ENCODE data around the gene PFKFB2. TPM values are rescaled to one million over a fixed set of nuclear protein-coding genes. Genes with fewer than 3 reads are reported as not detected.

PFKFB2 gene
- polyA plus RNA-seq, 3 donors, result 2.1 to 6.9 (median 2.3) TPM

- Histone ChIP-seq H3K27ac (ENCODE audit: low read depth in 1 of 2, low read length in 2 of 2) (no peak overlapping the region), H4K20me1 (ENCODE audit: insufficient read depth, low read length) (no peaks in the 10 kb centered on the region), H3K4me2 (replicated peaks; ENCODE audit: extremely low read depth, low read length, poor library complexity, severe bottlenecking) (no peak overlapping the region), H3K9me3 (replicated peaks in 1 of 2; ENCODE audit: control insufficient read depth in 1 of 2, insufficient read depth in 1 of 2, low read length in 2 of 2) (no peaks in the 10 kb centered on the region), H3K27me3 (ENCODE audit: control insufficient read depth in 2 of 2, insufficient read depth in 2 of 2, low read length in 2 of 2) (no peaks in the 10 kb centered on the region), H3K4me1 (ENCODE audit: control insufficient read depth in 1 of 2, insufficient read depth in 2 of 2, low read length in 2 of 2) (no peaks in the 10 kb centered on the region), H3K9ac (ENCODE audit: insufficient read depth, low read length, poor library complexity, severe bottlenecking) (no peak overlapping the region), H2AFZ (ENCODE audit: insufficient read depth, low read depth, low read length, poor library complexity, severe bottlenecking) (no peak overlapping the region), H3K36me3 (replicated peaks in 1 of 2; ENCODE audit: control insufficient read depth in 1 of 2, insufficient read depth in 2 of 2, low read length in 2 of 2) (no peaks in the 10 kb centered on the region), H3K4me3 (replicated peaks in 1 of 3; ENCODE audit: low read depth in 2 of 3, low read length in 3 of 3) (no peak overlapping the region), H3K79me2 (ENCODE audit: insufficient read depth, low read length) (no peaks in the 10 kb centered on the region)
- WGBS (ENCODE audit: insufficient coverage), result no CpG with 5 or more reads among the region's 3 CpGs
- TF ChIP-seq CTCF (IDR thresholded peaks at IDR 0.05), result no peak
- H3K4me1 Mint-ChIP-seq, result peaks cover 3% of the 10 kb centered on the region
- DNase-seq, result no peak
- H3K27ac Mint-ChIP-seq, result no peak overlapping the region
- peaks cover 0 to 8% (median 0%) of the 10 kb centered on the region in 7 donors for H3K9me3 Mint-ChIP-seq
- no peaks in the 10 kb centered on the region for H3K36me3 Mint-ChIP-seq
- H3K4me3 Mint-ChIP-seq, result no peak overlapping the region
- H3K27me3 Mint-ChIP-seq (ENCODE audit: low read depth in 3 of 3), result peaks cover 0 to 3% (median 3%) of the 10 kb centered on the region in 3 donors
- intact Hi-C loops (cut with micrococcal nuclease), result no loop called here
Measured at GRCh38 chr1:207097871-207098324, 44.8 kb downstream of the PFKFB2 start.

- intact Hi-C loops (cut with micrococcal nuclease), result no loop called here
- H2AFZ ChIP-seq (ENCODE audit: insufficient read depth, low read depth, low read length, poor library complexity, severe bottlenecking), result no peak overlapping the region
Measured at GRCh38 chr1:207101720-207102119, 48.6 kb downstream of the PFKFB2 start.

More at GRCh38 chr1:207101720-207102119, 48.6 kb downstream of the PFKFB2 start:
- Histone ChIP-seq H3K9me3 (replicated peaks in 1 of 2; ENCODE audit: control insufficient read depth in 1 of 2, insufficient read depth in 1 of 2, low read length in 2 of 2) (no peaks in the 10 kb centered on the region), H4K20me1 (ENCODE audit: insufficient read depth, low read length) (no peaks in the 10 kb centered on the region), H3K4me2 (replicated peaks; ENCODE audit: extremely low read depth, low read length, poor library complexity, severe bottlenecking) (no peak overlapping the region), H3K27me3 (ENCODE audit: control insufficient read depth in 2 of 2, insufficient read depth in 2 of 2, low read length in 2 of 2) (no peaks in the 10 kb centered on the region), H3K36me3 (replicated peaks in 1 of 2; ENCODE audit: control insufficient read depth in 1 of 2, insufficient read depth in 2 of 2, low read length in 2 of 2) (no peaks in the 10 kb centered on the region), H3K79me2 (ENCODE audit: insufficient read depth, low read length) (no peaks in the 10 kb centered on the region), H3K27ac (ENCODE audit: low read depth in 1 of 2, low read length in 2 of 2) (no peak overlapping the region), H3K9ac (ENCODE audit: insufficient read depth, low read length, poor library complexity, severe bottlenecking) (no peak overlapping the region), H3K4me3 (replicated peaks in 1 of 3; ENCODE audit: low read depth in 2 of 3, low read length in 3 of 3) (no peak overlapping the region), H3K4me1 (ENCODE audit: control insufficient read depth in 1 of 2, insufficient read depth in 2 of 2, low read length in 2 of 2) (peaks cover 14 to 17% of the 10 kb centered on the region in 2 donors)
- Mint-ChIP-seq H3K36me3 (no peaks in the 10 kb centered on the region), H3K27me3 (ENCODE audit: low read depth in 3 of 3) (peaks cover 0 to 3% (median 3%) of the 10 kb centered on the region in 3 donors), H3K4me1 (peaks cover 35% of the 10 kb centered on the region), H3K4me3 (no peak overlapping the region), H3K9me3 (peaks cover 0 to 8% (median 0%) of the 10 kb centered on the region in 7 donors), H3K27ac (no peak overlapping the region)
- 100% methylated on average over 1 of the region's 1 CpG for WGBS (ENCODE audit: insufficient coverage)
- no peak for DNase-seq
- TF ChIP-seq CTCF (IDR thresholded peaks at IDR 0.05), result no peak
